Fibroblast of lung (primary cell): ENCODE data around the gene GPR142. TPM values are rescaled to one million over a fixed set of nuclear protein-coding genes. Genes with fewer than 3 reads are reported as not detected.

ENCODE experiments used
- DNase-seq, 2 donors: peaks; one replicate each; pipeline versions ENCODE4 v3.0.0 to v3.0.0-alpha.2; 2010; ENCODE audit warnings: low read depth in 2 of 2
- H2AFZ ChIP-seq: 2 replicates; pipeline ENCODE4 v1.5.1; 2012; ENCODE audit warnings: low read length, control low read depth, inconsistent platforms
- H3K27ac ChIP-seq: 2 replicates; pipeline ENCODE4 v1.5.1; 2011; ENCODE audit warnings: low read length, control low read depth; ENCODE audit not compliant: insufficient read depth
- H3K27me3 ChIP-seq: 2 replicates; pipeline ENCODE4 v1.5.1; 2011; ENCODE audit warnings: mild to moderate bottlenecking, low read length; ENCODE audit not compliant: control insufficient read depth, insufficient read depth
- H3K36me3 ChIP-seq: 2 replicates; pipeline ENCODE4 v1.5.1; 2011; ENCODE audit warnings: low read length; ENCODE audit not compliant: control insufficient read depth, insufficient read depth
- H3K4me1 ChIP-seq: 2 replicates; pipeline ENCODE4 v1.5.1; 2011; ENCODE audit warnings: low read length; ENCODE audit not compliant: control insufficient read depth, insufficient read depth; ENCODE audit errors: extremely low read depth
- H3K4me2 ChIP-seq: 2 replicates; pipeline ENCODE4 v1.5.1; 2011; ENCODE audit warnings: low read length, control low read depth; ENCODE audit not compliant: insufficient read depth; ENCODE audit errors: extremely low read depth
- H3K4me3 ChIP-seq, 4 experiments: fragments of 200-600 bp in 1 of 4; sonication (generic) in 1 of 4; replicated peaks in 1 of 4; 2 replicates each; pipeline ENCODE4 v1.5.1; 2011 to 2016; ENCODE audit warnings: low read length in 4 of 4, low read depth in 3 of 4, mild to moderate bottlenecking in 3 of 4, control low read depth in 2 of 4, inconsistent platforms in 1 of 4, mixed read lengths in 1 of 4; ENCODE audit not compliant: insufficient read depth in 1 of 4; ENCODE audit errors: control extremely low read depth in 1 of 4
- H3K79me2 ChIP-seq: 2 replicates; pipeline ENCODE4 v1.5.1; 2012; ENCODE audit warnings: mild to moderate bottlenecking, low read length, inconsistent platforms; ENCODE audit not compliant: control insufficient read depth, insufficient read depth
- H3K9ac ChIP-seq: 2 replicates; pipeline ENCODE4 v1.5.1; 2011; ENCODE audit warnings: mild to moderate bottlenecking, low read length, control low read depth; ENCODE audit not compliant: insufficient read depth
- H3K9me3 ChIP-seq: 2 replicates; pipeline ENCODE4 v1.5.1; 2012; ENCODE audit warnings: low read depth, low read length; ENCODE audit not compliant: control insufficient read depth, insufficient read depth
- H4K20me1 ChIP-seq: 2 replicates; pipeline ENCODE4 v1.5.1; 2011; ENCODE audit warnings: low read length; ENCODE audit not compliant: control insufficient read depth, insufficient read depth; ENCODE audit errors: extremely low read depth
- EZH2 ChIP-seq: IDR thresholded peaks from 2 replicates; pipeline ENCODE4 v1.5.1; 2012; ENCODE audit warnings: low read length, control low read depth, mild to moderate bottlenecking; ENCODE audit errors: missing control alignments
- polyA plus RNA-seq, 2 donors: library from polyadenylated mRNA; depleted of rRNA in 1 of 2; stranded (reverse) in 1 of 2; unstranded in 1 of 2; fragments of >200 nt; gene quantifications; 2 replicates each; pipeline ENCODE4 v1.2.1, GENCODE V29; 2011 to 2012; ENCODE audit warnings: missing spikeins in 1 of 2
- total RNA-seq: library from RNA; depleted of rRNA; stranded (reverse); fragments of >200 nt; gene quantifications from 2 replicates; pipeline ENCODE4 v1.2.1, GENCODE V29; 2014
- TF ChIP-seq, protein P1 (sequence below), 2 donors: IDR thresholded peaks in 1 of 2; conservative IDR thresholded peaks in 1 of 2; 1 replicate in 1 of 2; 2 replicates in 1 of 2; pipeline ENCODE4 v1.5.1; 2011 to 2012; ENCODE audit warnings: low read length in 2 of 2, control low read depth in 1 of 2, inconsistent platforms in 1 of 2, low read depth in 1 of 2, mild to moderate bottlenecking in 1 of 2

Gene GPR142
- total and polyA plus RNA-seq, 2 donors (not counting 1 experiment from before 2014, with no cell fraction given) = not detected

DNA sequence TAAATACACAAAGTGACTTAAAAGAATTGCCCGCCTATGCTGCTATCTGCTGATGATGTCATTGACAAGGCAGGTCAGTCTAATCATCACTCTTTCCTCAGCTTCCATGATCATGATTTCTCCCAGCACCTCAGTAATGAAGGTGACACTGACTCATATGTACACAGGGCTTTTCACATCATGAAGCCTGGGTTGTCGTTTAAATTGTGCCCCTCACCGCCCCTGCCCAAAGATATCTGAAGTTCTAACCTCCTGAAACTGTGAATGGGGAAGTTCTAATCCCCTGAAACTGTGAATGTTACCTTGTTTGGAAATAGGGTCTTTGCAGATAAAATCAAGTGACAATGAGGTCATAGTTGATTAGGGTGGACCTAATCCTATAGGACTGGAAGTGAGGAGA lies 47.2 kb downstream of the GPR142 start:
- H3K9ac ChIP-seq = no peak overlapping the region
- H3K27ac ChIP-seq = no peak overlapping the region
- no peaks in the 10 kb centered on the region for H3K79me2 ChIP-seq
- H3K4me3 ChIP-seq = no peak overlapping the region
- H3K27me3 ChIP-seq = no peaks in the 10 kb centered on the region
- no peak overlapping the region for H2AFZ ChIP-seq
- TF ChIP-seq, protein P1, sequence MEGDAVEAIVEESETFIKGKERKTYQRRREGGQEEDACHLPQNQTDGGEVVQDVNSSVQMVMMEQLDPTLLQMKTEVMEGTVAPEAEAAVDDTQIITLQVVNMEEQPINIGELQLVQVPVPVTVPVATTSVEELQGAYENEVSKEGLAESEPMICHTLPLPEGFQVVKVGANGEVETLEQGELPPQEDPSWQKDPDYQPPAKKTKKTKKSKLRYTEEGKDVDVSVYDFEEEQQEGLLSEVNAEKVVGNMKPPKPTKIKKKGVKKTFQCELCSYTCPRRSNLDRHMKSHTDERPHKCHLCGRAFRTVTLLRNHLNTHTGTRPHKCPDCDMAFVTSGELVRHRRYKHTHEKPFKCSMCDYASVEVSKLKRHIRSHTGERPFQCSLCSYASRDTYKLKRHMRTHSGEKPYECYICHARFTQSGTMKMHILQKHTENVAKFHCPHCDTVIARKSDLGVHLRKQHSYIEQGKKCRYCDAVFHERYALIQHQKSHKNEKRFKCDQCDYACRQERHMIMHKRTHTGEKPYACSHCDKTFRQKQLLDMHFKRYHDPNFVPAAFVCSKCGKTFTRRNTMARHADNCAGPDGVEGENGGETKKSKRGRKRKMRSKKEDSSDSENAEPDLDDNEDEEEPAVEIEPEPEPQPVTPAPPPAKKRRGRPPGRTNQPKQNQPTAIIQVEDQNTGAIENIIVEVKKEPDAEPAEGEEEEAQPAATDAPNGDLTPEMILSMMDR (conservative IDR thresholded peaks at IDR 0.05 in 1 of 2, IDR thresholded peaks at IDR 0.05 in 1 of 2; ENCODE audit: low read depth in 1 of 2, low read length in 2 of 2) = no peak
- no peak for TF ChIP-seq EZH2
- H3K4me2 ChIP-seq = no peak overlapping the region
- no peaks in the 10 kb centered on the region for H3K4me1 ChIP-seq
- no peak for DNase-seq
- H3K36me3 ChIP-seq = no peaks in the 10 kb centered on the region
- no peaks in the 10 kb centered on the region for H3K9me3 ChIP-seq
- no peaks in the 10 kb centered on the region for H4K20me1 ChIP-seq

DNA sequence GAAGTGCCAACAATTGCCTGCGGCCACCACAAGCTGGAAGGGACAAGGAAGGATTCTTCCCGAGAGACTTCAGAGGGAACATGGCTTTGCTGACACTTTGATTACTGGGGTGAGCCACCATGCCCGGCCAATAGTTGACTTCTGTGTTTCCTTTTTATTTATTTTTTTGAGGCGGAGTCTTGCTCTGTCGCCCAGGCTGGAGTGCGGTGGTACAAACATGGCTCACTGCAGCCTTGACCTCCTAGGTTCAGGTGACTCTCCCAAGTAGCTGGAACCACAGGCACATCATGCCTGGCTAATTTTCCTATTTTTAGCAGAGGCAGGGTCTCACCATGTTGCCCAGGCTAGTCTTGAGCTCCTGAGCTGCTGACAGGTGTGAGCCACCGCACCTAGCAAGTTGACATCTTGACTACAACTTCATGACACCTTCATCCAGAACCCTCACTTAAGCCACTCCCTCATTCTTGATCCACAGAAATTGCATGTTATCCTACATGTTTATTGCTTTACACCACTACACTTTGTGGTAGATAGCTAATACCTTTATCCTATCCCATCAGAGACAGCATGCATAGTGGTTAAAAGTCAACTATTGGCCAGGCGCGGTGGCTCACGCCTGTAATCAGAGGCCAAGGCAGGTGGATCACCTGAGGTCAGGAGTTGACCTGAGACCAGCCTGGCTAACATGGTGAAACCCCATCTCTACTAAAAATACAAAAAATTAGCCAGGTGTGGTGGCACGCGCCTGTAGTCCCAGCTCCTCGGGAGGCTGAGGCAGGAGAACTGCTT lies 48.5 kb downstream of the GPR142 start:
- Histone ChIP-seq H3K4me3 (no peak overlapping the region), H3K4me2 (no peak overlapping the region), H3K27me3 (no peaks in the 10 kb centered on the region), H3K27ac (no peak overlapping the region), H3K4me1 (no peaks in the 10 kb centered on the region), H2AFZ (no peak overlapping the region), H3K79me2 (no peaks in the 10 kb centered on the region), H3K36me3 (no peaks in the 10 kb centered on the region), H3K9me3 (no peaks in the 10 kb centered on the region), H4K20me1 (no peaks in the 10 kb centered on the region), H3K9ac (no peak overlapping the region)
- DNase-seq = no peak
- no peak for TF ChIP-seq EZH2
- TF ChIP-seq, protein P1 (conservative IDR thresholded peaks at IDR 0.05 in 1 of 2, IDR thresholded peaks at IDR 0.05 in 1 of 2; ENCODE audit: low read depth in 1 of 2, low read length in 2 of 2) = no peak

DNA sequence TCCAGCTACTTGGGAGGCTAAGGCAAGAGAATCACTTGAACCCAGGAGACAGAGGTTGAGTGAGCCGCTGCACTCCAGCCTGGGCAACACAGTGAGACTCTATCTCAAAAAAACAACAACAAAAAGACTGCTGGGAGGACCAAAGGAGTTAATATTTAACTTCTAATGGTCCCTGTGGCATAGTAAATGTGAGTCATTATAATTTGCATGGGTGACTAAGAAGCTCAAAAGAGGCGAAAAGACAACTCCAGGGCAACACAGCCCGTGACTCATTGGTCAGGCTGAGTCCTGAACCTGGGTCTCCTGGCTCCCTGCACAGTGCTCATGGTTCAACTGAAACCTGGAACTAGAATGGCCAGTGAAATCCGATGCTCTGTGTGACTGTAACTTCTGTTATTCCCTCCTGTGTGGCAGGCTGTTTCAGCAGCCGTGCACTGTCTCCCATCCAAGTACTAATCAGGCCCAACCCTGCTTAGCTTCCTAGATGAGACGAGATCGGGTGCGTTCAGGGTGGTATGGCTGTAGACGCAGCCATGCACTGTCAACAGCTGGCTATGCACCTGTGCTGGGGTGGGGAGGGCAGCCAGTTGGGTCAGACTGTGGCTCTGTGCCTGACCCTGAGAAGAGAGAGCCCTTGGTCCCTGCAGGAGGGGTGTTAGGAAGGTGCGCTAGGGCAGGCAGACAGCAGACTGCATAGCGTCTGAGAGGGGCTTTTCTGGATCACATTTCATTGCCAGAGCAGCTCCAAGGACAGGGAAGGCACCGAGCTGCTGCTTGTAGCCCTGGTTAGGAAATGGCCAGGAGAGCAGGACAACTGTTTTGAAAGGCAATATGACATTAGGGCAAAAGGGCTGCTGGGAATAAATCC lies 50.1 kb downstream of the GPR142 start:
- peak in 1 of 2 donors; percentile 73 for DNase-seq
- Histone ChIP-seq H3K4me3 (no peak overlapping the region), H4K20me1 (no peaks in the 10 kb centered on the region), H3K9me3 (no peaks in the 10 kb centered on the region), H3K36me3 (no peaks in the 10 kb centered on the region), H3K9ac (no peak overlapping the region), H3K4me1 (no peaks in the 10 kb centered on the region), H3K27me3 (no peaks in the 10 kb centered on the region), H2AFZ (no peak overlapping the region), H3K27ac (no peak overlapping the region), H3K4me2 (no peak overlapping the region), H3K79me2 (no peaks in the 10 kb centered on the region)
- TF ChIP-seq EZH2 = no peak
- TF ChIP-seq, protein P1 (conservative IDR thresholded peaks at IDR 0.05 in 1 of 2, IDR thresholded peaks at IDR 0.05 in 1 of 2; ENCODE audit: low read depth in 1 of 2, low read length in 2 of 2) = no peak
